Brain pericyte (primary cell): ENCODE data around the gene TXNRD1.
"Not testable (repeated sequence)": the region's sequence is repeated elsewhere in the genome, so short reads cannot be mapped to it uniquely, and the experiment has no call there.

ENCODE experiments used
- DNase-seq: peaks from one replicate; pipeline ENCODE4 v3.0.0-alpha.2; 2012; ENCODE audit warnings: low read depth, low spot score

The TXNRD1 gene

DNA sequence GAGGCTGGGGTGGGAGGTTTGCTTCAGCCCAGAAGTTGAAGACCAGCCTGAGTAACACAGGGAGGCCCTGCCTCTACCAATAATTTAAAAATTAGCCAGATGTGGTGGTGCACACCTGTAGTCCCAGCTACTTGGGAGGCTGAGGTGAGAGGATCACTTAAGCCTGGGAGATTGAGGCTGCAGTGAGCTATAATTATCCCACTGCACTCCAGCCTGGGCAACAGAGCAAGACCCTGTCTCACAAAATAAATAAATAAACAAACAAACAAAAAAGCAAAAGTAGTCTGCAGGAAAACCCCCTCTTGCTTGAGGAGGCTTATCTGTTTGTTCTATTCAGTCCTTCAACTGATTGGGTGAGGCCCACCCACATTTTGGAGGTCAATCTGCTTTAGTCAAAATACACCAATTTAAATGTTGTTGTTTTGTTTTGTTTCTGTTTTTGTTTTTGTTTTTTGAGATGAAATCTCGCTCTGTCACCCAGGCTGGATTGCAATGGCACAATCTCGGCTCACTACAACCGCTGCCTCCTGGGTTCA, 24.9 kb upstream of the TXNRD1 start:
- no peak for DNase-seq

DNA sequence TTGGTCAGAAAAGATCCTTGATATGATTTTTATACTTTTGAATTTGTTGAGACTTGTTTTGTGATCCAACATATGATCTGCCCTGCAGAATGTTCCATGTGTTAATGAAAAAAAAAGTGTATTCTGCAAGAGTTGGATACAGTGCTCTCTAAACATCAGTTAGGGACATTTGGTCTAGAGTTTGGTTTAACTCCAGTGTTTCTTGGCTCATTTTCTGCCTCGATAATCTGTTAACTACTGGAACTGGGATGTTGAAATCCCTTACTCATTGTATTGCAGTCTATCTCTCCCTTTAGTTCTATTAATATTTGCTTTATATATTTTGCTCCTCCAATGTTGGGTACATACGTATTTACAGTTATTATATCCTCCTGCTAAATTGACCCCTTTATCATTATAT, 18.3 kb upstream of the TXNRD1 start:
- DNase-seq: no peak

DNA sequence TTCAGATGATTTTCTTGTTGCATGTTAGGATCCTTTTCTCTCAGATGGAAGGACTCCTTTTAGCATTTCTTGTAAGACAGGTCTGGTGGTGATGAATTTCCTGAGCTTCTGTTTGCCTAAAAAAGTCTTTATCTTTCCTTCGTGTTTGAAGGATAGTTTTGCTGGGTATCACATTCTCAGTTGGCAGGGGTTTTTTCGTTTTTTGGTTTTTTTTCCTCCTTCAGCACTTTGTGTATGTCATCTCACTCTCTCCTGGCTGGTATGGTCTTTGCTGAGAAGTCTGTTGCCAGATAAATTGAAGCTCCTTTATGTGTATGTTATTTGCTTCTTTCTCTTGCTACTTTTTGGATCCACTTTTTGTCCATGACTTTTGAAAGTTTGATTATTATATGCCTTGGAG, 15.6 kb upstream of the TXNRD1 start:
- DNase-seq: no peak

DNA sequence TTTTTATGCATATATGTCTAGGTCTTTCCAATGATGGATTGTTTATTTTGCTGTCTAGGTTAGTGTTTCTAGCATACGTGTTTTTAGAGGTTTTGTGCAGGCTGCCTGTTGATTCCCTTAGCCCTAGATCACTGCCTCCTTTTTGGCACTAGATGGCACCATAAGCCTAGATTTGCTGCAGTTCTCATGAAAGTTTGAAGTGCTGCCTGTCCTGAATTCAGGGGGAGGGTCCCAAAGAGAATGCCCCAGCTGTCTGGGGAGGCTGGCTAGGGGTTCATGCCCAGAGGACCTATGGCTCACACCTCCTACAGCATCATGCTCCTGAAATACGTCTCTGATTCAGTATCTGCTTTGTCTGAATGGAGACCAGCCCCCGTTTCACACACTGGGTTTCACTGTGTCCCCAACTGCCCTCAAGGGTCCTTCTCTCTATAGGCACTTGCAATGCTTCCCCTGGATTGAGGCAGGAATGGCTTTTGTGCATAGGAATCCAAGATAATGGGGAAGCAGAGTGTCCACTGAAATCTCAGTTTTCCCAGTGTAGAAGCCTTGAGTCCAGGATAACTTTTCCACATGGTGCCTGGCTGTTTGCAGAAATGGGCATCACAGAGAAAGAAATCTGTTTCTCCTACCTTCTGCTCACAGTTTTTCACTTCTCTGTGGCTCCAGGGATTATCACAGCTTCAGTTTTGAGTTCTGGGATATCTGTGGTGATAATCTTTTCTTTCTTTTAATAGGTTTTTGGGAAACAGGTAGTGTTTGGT, 14.2 kb upstream of the TXNRD1 start:
- DNase-seq: no peak

DNA sequence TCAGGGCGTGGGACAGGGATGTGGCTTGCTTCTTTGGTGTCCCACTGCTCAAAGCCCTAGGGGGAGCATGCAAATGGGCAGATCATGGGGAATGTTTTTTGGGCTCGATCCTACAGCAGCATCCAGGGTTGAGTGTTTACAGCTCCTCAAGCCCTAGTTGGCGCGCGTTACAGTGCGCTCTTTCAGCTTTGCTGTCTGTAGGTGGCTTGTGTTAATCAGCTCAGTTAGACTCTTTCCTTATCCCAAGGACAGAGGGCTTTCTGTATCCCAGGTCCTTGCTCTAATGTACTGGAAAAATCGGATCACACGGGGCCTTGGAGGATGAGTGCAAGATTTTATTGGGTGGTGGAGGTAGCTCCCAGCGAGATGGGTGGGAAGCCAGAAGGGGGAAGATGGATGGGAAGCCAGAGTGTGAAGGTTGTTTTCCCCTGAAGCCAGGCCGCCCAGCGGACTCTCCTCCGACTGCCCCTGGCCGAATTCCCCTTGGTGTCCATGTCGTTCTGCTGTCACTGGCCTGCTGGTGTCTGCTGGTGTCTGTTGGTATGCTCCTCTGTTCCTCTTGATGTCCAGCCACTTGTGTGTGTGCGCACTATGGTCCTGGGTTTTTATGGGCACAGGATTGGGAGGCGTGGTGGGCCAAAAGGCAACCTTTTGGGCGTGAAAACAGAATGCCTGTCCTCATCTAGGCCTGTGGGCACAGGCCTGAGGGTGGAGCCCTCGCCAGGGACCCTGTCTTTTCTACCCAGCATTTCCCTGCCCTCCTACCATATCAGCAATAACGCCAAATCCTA, 10.7 kb upstream of the TXNRD1 start:
- no peak for DNase-seq

DNA sequence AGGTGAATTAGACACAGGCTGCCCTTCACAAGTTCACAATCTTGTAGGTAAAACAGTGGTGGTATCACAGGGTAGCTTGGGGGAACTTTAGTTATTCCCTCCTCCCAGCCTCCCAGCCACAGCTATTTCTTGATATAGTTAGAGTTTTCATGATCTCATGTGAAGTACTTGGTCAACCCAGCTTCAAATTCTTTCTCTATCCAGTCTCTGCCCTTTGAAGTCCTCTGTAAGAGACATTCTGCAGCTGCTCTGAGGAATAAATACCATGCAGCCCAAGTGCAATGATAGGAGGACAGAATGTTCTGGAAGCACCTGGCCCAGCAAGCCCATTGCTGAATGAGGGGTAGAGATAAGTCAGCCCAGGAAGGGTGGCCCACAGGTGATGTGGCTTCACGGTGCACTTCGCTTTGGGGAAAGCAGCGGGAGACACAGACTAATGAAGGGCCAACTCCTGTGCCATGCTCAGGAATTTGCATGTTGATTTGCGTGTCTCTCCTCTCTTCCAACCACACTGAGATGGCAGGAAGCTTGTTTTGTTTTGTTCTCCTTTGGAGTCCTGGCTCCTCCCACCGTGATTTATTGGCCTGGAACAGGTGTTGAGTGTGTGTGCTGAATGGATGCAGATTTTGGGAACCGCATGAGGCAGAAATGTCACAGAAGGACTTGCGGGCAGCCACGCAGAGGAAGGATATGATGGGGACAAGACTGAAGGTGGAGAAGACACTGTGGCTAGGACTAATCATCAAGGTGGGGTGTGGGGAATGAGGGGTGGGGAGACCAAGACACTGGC, 8.0 kb upstream of the TXNRD1 start:
- DNase-seq: no peak

DNA sequence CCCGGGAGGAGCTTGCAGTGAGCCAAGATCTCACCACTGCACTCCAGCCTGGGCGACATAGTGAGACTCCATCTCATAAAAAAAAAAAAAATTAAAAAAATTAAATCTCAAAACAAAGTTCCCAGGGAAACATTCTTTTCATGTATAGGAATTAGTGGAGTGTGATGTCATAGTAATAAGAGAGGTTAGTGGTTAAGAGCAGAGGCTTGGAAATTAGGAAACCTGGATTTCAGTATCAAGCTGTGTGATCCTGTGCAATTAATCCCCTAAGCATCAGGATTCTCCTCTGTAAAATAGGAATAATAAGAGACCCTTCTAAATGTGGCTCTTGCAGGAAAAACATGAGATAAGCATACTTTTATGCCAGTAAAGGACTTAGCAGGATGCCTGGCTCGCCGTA, 3.1 kb upstream of the TXNRD1 start:
- no peak for DNase-seq

DNA sequence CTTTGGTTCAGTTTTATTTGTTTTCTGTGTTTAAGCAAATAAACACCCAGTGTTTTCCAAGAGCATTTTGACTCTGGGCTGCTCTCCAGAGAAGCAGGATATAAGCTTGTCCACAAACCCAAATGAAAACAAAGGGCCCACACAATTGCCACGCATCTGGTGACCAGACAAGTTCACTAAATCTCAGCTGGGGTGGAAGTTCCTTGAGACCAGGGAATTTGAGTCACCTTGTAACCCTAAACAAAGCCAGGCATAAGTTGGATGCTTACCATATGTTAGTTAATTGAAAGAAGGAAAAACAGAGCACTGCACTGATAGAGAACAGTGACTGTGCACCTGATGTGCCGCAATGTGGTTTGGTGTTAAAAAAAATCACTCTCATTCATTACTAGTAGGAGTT, 1.6 kb upstream of the TXNRD1 start:
- DNase-seq: peak; percentile 70

DNA sequence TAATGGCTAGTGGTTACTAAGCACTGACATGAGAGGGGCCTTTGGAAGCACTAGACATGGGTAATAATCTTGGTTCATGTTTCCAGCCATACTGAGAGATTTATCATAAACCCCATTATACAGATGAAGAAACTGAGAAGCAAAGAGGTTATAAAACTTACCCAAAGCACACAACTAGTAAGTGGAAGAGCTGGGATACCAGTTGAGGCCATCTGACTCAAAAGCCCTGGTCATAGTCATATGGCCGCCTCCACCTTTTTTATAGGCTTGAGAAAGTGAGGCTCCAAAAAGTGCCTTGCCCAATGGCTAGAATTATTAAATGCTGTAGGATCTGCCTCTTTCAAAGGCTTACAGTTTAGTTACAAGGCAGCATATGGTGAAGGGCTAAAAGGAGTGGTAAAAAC, 944 bp downstream of the TXNRD1 start:
- no peak for DNase-seq

DNA sequence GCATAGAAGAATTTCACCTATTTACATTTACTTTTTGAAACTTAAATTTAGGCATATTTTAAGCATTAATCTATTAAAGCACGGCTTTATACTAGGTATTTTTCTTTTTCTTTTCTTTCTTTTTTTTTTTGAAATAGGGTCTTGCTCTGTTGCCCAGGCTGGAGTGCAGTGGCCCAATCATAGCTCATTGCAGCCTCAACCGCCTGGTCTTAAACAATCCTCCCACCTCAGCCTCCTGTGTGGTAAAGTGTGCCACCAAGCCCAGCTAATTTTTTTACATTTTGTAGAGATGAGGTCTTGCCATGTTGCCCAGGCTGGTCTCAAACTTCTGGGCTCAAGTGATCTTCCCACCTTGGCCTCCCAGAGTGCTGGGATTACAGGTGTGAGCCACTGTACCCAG, 2.9 kb downstream of the TXNRD1 start:
- not testable (repeated sequence) for DNase-seq

DNA sequence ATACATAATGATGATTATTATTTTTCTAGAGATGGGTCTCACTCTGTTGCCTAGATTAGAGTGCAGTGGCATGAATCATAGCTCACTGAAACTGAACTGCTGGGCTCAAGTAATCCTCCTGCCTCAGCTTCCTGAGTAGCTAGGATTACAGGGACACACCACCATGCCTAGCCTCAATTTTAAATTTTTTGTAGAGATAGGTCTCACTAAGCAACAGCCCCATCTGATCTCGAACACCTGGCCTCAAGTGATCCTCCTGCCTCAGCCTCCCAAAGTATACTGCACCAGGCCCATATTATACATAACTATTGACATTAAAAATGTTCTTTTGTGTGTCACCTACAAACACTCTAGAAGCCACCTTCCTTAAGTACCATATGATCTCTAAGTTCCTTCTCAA, 3.4 kb downstream of the TXNRD1 start:
- DNase-seq: no peak

DNA sequence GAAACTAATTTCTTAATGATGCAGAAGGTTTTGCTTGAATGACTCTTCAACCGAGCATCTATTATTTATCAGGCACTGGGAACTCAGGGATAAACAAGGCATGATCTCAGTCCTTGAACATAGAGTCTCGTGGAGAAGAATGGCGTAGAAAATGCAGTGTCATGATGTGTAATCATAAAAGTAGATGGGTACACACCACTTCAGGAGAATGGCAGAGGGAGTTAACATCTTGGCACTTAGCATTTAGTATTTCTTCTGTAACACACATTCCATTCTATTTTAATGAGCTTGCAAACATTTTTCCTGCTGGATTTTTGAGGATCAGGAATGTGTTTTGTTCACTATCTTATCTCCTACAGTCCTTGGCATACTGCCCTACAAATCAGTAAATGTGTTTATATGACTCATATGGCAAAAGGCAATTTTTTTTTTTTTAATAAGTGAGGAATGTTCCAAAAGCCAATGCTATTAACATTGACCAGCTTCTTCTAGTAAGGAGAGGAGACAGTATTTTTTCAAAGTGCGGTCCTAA, 3.8 kb downstream of the TXNRD1 start:
- peak; percentile 43 for DNase-seq

DNA sequence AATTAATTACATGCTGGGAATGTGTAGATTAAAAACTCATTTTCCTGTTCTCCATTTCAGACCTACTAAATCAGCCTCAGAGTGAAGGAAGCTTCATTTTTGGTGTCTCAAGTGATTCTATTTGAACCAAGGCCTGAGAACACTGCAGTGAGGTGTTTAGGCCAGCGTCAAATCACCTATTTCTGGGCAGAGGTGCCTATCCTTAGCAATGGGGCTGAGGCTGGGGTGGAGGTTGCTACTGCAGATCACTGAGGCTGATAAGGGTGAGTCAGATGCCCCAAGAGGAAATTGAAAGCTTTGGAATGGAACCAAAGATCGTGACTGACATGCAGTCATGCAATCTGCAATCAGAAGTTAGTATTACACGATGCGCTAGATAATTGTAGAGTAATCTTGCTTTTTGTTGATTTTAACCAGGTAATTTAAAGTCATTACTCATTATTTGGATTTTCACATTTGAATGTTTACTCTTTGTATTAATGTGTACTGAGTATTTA, 4.4 kb downstream of the TXNRD1 start:
- no peak for DNase-seq

DNA sequence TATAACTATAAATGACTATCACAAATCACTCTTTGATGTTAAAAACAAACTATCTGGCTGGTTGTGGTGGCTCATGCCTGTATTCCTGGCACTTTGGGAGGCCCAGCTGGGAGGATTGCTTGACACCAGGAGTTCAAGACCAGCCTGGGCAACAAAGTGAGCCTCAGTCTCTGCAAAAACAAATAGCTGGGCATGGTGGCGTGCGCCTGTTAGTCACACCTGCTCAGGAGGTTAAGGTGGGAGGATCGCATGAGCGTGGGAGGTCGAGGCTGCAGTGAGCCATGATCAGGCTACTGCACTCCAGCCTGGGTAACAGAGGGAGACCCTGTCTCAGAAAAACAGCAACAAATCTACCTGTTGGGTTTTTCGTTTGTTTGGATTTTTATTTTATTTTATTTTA, 5.4 kb downstream of the TXNRD1 start:
- no peak for DNase-seq

DNA sequence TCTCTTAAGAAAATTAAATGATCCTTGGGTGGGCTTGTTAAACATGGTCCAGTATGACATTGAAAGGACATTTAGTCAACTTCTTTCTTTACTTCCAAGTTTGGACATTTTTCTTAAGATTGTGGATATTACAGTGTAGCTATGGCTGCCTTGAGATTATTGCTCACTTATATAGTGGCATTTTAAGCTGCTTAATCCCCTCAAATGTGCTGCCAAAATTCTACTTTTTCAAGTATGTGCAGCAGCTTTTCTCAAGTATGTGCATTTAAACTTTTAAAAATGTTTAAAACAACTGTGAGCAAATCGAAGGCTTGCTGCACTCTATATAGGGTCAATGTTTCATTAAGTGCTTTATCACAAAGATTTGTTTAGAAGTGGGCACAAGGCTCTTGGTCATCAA, 7.4 kb downstream of the TXNRD1 start:
- DNase-seq: no peak

DNA sequence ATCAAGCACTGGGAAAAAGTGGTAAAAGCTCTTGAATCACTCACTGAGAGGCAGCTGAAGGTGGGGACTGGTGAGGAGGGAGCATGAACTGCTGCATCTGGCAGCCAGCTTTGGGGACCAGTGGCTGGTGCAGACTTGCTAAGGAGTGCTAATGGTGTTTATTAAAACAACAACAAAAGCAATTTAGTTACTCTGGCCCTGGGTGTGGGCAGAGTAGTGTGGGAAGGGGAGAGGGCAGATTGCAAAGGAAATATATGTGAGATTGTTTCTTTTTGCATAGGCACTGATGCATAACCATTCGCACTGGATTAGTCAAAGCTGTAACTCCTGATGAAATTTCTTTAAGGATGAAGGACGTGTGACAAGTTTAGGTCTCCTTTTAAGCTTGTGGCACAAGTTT, 8.1 kb downstream of the TXNRD1 start:
- DNase-seq: no peak

DNA sequence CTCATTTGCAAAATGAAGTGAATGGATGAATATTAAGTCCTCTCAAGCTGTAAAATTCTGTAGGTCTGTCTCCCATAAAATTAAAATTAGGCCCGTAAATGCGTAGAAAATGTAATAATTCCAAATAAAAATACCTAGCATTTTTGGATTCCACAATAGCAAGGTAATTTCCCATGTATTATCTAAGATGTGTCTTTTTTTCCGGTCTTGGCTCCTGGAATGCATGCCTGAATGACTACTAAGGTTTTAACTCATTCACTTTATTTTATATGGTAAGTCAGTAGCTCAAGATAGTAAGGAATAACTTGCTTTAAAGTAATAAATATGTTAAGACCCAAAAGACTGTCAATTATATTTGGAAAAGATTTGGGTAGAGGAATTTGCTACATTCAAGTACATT, 11.1 kb downstream of the TXNRD1 start:
- DNase-seq: no peak

DNA sequence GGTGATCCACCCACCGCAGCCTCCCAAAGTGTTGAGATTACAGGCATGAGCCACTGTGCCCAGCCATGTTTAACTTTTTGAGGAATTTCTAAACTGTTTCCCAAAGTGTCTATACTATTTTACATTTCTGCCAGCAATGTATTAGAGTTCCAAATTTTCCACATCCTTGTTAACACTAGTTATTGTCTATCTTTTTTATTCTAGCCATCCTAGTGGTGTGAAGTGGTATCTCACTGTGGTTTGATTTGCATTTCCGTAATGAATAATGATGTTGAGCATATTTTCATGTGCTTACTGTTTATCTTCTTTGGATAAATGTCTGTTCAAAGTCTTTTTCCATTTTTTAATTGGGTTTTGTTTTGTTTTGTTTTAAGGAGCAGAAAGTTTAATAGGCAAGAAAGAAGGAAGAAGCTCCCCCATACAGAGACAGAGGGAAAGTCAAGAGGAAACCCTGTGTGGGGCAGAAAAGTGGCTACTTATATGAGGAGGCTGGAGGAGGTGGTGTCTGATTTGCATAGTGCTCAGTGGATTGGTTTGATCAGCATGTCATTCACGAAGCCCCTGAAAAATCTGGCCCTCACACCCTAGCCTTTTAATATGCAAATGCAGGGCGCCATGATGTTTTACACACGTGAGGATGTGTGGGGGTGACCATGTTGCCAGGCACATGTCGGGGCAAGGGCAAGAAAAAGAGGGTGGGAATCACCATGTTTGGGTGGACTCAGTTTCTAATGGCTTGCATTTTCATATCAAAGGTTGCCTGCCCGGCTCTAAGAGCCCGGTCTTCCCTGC, 14.9 kb downstream of the TXNRD1 start:
- no peak for DNase-seq

DNA sequence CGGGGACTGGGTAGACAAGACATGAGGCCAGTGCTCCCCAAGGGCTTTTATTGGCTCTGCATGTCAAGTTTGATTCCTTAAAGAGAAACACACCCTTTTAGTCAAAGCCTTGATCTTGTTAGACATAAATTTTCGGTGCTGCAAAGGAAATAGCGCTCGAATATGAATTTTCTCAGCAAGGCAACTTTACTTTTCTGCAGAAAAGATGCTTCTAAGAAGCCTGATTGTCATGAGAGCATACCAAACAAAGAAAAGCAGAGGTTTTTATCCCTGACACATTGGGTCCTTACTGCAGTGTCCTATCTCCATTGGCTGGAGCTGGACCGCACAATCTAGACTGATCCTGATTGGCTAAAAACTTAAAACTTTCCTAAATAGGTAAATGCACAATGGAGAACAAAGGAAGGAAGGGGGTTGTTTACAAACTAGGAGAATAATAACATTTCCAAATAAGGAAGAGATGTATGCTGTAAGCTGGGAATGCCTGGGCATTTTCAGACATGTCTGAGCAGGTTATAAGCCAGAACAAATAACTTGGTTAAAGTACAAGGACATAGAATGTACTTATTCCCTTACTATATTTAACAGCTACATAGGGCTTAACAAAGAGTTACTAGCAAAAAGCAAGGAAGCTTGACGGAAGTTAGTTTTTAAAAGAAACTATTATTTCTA, 17.2 kb downstream of the TXNRD1 start:
- DNase-seq: no peak

DNA sequence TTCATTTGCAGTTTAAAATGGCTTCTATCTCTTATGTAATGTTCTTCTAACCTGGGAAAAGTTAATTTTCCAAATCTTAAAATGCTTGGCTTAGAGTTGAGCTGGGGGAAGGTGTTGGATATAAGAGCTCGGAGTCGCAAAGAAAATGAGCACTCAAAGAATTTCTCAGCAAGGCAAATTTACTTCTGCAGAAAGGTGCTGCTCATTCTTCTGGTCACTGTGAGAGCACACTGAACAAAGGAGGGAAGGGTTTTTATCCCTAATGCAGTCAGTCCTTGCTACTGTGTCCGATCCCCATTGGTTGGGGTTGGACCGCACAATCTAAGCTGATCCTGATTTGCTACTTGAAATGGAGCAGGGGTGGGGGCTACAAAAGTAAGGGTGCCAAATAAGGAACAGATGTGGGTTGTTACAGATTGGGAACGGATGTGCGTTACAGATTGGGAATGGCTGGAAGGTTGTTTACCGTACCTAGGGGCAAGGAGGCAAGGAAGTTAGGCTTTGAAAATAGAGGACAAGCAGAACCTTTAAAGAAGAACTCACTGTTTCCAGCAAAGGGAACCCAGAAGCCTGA, 19.4 kb downstream of the TXNRD1 start:
- DNase-seq: no peak
